ENCODE measurements around the gene LCE1F.

The LCE1F gene, protein sequence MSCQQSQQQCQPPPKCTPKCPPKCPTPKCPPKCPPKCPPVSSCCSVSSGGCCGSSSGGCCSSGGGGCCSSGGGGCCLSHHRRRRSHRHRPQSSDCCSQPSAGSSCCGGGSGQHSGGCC

DNA sequence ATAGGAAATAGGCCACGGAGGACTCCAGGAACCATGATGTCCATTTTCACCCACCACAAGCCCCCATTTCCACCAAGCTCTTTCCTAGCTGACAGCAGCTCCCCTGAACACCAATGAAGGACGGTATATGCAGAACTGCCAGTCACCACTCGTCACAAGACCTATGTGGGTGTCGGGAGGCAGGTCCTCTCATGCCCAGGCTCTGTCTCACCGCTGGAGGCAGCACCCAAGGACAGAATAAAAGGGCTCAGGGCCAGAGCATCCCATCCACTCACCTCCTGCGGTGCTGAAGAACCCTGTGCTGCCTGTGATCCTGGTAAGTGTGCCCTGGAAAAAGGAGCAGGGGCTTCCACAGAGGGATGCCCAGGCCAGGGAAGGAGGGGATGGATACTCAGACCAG, at the start of gene LCE1F:
TSS of gene LCE1F (plus strand) at position 266 of the 400 bp plus-strand sequence. CDS start 1,232 bp downstream, outside the sequence.
- DNase-seq, result no peak

DNA sequence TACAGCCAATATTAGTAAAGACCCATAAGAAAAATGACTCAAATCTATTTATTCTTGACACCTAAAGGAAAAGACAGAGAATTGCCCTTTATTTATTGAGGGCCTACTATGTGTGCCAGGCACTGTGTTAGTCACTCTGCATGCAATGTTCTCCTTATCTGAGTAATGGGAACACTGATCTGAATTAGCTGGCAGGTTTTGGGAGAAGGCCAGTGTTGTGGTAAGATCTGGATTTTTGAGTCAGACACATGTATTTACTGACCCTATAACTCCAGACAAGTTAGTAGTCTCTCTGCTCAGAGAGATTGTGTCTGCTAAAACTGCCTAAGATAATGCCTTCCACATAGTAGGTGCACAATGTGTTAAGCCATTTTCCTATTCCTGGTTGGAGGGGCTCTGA, 49.7 kb upstream of the LCE1F start:
- DNase-seq, result no peak

DNA sequence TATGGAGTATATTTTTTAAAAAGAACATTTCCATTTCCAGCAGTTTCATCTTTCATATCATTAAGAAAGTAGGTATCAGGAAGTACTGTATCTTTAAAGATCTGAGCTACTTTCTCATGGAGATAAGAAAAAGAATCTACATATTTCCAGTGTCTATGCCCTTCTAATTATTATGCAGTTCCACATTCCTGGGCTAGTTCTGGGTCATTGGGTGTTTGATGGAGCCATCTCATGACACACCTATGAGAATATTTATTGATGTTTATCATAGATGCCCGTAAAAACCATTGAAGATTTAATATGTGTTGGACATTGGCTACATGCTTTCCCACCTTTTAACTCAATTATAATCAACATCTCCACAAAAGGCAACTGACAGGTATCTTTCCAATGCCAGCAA, 46.0 kb upstream of the LCE1F start:
- DNase-seq, result no peak

DNA sequence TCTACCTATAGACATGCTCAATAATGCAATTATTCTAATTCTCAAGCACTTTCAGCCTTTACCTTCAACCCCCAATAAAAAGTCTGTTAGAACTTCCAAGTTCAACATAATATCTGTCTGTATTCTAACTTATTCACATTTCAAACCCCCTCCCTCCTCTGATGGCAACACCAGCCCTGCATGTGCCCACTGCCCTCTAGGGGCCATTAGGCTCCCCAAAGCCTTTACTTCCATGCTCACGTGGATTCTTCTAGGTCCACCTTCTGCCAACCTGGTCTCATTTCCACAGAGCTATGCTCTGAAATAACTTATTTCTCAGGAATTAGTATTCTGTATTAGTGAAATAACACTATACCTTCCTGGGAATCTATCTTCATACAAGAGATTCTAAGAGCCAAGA, 39.3 kb upstream of the LCE1F start:
- no peak for DNase-seq

DNA sequence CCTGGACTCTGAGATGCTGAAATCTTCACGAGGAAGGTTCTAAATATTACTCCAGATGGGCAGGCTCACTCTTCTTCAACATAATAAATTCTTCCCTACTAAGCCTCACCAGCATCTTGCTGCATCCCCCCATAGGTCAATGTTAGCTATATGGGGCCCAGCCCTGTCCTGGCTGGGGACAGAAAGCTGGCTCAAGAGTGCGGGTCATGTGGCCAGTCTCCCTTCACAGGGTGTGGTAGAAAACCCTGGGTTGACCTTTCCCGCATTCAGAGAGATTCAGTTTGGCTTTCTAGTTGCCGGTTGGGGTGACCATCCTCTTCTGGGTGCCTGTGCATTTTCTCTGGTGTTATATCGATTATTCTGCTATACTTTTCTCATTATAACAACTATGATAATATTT, 36.9 kb upstream of the LCE1F start:
- no peak for DNase-seq

DNA sequence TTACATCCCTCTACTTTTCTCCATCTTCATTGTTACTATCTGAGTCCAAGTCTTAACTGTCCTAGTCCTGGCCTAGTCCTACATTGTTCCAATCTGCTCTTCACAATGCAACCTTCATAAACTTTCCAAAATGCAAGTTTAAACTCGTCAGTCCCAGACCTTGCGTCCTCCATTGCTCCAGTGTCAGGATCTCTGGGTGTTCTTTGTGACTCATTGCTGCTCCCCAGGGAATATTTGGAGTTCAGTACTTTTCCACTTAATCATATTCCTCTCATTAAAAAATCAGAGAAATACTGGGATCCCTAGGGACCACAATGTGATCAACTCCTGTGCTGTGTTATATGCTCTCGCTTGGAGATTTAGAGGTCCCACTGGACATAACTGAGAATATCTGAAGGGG, 35.1 kb upstream of the LCE1F start:
- DNase-seq, result no peak

DNA sequence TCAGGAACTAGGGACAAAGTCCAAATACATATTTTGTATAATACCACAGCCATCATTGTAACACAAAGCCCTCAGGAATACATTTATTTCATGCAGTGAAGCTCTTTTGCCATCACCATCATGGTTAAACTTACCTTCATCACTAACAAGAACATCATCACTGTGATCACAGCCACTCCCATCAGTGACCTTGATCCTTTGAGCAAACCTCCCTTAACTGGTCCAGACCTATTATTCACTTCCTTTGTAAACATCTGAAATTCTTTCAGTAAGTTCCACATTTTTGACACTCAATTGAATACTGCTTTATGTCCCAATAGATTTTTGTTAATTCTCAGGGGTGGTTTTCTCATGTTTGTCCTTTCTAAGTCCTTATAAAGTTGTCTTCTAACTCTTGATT, 33.3 kb upstream of the LCE1F start:
- no peak for DNase-seq

DNA sequence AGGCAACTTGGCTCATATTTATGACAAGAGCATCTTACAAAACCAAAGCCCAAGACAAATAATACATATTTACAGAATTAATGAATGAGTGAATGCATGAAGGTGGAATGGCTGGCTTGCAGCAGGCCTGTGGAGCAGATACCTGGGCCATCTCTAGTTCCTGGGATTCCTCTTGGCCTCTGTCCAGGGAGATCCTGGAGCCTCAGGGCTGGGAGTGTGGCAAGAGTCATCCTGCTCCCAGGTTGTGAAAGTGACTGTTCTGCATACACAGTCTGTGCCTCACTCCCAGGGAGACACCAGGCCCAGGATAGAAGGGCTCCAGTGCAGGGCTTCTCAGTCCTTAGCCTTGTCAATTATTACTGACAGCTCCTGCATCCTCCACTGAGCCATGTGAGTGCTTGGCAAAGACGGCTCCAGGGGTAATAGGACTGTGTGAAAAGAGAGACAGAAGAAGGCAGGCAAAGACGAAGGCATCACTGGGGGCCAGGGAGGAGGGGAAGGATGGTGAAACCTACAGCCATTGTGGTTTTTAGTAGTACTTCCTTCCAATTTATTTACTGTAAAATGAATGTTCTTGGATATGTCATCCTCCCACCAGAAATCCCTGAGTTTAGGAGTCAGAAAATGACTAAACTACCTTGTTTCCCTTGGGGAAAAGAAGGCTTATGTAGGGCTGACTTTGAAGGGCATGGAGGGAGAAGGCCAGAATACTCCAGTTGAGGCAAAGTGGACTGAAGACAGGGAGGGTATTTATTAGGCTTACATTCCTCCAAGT, 31.4 kb upstream of the LCE1F start:
- DNase-seq, result no peak

DNA sequence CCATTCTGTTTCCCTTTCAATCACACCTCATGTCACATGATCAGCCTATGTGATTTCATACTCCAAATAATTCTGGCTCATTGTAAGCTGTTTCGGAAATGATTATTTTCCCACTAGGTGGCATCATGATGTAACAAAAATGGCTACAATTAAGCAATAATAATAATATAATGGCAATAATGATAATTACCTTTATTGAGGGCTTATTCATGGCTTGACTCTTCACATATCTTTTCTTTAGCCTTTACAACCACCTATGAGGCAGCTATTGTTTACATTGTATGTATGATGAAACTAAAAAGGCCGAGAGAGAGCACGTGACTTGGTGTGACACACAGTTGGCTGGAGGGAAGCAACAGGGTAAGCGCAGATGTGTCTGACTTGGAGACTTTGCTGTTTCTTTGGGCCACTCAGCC, 29.6 kb upstream of the LCE1F start:
- no peak for DNase-seq

DNA sequence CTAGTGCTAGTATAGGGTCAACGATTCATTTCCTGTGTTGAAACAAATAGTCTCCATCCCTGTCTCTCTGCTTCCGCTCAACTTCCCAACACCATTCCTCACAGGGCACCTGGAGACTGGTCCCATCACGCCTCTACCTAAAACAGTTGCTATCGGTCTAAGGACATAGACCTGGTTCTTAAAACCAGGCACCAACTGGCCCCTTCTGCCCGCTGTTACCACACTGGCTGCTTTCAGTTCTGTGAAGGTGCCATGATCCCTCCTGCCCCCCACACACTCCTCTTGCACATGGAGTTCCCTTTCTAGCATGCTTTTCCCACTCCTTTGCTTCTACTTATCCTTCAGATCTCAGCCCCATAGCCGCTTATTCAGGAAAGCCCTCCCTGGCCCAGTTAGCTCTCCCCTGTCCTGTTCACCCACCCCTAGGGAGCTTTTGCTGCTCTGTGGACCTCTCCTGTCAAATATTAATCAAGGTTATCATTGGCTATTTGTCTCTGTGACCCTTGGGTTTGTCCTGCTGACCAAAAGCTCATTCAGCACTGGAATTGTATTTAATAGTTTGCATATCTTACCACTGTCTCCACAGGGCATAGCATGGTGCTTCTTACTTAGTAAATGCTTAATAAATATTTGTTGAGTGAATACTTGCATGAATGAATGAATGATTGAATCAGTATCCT, 29.0 kb upstream of the LCE1F start:
- no peak for DNase-seq

DNA sequence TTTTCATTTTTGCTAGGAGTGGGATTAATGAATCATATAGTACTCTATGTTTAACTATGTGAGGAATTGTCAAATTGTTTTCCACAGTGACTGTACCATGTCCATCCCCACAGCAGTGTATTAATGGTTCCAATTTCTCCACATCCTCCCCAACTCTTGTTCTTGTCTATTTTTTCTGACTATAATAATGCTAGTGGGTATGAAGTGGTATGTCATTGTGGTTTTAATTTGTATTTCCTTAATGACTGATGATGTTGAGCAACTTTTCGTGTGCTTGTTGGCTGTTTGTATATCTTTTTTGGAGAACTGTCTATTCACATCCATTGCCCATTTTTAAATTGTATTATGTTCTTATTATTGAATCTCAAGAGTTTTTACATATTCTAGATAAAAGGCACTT, 27.1 kb upstream of the LCE1F start:
- no peak for DNase-seq

DNA sequence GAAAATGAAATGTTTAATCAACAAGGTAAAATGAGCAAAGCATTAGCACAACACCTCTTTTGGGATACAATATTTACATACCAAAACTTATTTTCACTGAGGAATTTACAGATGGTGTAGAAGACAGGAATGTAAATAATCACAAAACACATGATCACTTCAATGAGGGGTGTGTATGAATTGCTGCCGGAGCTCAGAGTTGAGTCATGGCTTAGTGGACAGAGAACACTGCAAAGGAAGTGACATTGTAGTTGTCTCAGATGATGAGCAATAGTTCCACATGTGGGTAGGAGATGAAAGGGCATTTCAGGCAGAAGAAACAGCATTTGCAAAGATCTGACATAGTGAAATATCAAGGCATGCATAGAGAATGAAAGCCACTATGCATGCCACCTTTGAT, 22.7 kb upstream of the LCE1F start:
- DNase-seq, result no peak

DNA sequence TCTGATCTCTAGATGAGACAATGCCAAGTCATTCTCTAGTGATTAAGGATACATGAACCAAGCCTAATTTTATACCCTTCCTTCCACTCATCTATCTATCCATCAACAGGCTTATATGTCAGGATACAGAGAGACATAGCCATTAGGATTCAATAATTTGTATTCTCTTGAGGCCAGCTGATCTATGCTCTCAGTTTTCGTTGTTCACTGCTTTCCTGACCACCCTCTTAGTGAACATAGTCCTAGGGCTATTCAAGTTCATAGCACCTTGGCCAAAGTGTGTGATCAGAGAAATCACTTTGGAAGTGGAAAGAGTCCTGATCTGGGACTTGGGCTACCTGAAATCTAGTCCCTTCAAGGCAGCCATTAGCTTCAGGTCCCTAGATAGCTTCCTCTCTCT, 21.4 kb upstream of the LCE1F start:
- no peak for DNase-seq

DNA sequence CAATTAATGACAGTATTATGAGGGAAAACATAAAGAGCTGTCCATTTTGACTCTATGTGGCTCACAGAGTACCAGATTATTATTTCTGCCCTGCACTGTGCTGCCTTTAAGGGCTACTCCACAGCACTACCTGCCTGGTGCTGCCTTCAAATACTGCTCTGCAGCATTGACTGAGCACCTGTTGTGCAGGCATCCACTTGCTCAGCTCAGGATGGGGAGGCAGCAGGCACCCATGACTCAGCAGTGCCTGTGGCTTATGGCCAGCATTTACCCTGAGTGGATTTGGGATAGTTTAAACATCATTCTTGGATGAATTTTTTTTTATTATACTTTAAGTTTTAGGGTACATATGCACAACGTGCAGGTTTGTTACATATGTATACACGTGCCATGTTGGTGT, 18.1 kb upstream of the LCE1F start:
- DNase-seq, result no peak

DNA sequence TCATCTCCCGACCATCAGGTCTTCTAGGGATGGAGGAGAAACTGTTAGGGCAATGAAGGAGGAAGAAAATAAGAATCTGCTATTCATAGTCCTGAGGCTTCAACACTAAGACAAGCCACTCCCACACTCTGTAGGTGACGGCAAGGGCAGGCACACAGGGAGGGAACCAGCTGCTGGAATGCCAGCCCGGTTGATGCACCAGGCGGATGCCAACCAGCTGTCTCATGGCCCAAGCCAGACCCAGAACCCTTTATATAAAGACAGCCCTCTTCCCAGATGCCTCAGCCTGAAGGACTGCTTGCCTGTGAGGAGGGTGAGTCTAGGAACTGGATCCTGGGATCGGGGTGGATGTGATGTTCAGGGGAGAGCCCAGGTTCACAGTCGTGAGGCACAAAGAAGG, 17.2 kb upstream of the LCE1F start, which contains the start of gene KPRP:
TSS of gene KPRP (plus strand) at position 279 of the 400 bp plus-strand sequence. CDS start 1,564 bp downstream, outside the sequence.
- no peak for DNase-seq

DNA sequence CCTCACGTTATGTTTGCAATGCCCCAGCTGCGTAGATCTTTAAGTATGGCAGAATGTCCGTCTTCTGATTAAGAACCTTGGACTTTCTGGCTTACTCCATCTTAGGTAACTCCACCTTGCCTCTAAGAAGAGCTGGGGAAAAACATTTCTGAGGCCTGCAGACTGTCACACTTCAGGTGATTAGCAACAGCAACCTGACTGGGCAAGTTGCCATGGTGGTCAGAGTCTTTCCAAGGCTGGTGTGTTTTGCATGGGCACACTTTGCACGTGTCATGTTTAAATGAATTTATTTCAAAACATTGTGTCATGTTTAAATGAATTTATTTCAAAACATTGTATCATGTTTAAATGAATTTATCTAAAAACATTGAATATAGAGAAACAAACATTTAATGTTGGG, 16.3 kb upstream of the LCE1F start:
- DNase-seq, result no peak

DNA sequence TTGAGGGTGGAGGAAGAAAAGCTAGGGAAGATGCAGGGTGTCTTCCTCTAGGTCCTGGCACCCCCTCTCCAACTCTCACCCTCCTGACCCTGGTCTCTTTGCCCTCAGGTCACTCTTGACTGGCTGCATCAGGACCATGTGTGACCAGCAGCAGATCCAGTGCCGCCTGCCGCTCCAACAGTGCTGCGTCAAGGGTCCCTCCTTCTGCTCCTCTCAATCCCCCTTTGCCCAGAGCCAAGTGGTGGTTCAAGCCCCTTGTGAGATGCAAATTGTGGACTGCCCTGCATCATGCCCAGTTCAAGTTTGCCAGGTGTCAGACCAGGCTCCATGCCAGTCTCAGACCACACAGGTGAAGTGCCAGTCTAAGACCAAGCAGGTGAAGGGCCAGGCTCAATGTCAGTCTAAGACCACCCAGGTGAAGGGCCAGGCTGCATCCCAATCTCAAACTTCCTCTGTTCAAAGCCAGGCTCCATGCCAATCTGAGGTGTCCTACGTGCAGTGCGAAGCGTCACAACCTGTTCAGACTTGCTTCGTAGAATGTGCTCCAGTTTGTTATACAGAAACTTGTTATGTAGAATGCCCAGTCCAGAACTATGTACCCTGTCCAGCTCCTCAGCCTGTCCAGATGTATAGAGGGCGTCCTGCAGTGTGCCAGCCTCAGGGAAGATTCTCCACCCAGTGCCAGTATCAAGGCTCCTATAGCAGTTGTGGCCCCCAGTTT, 15.3 kb upstream of the LCE1F start:
- DNase-seq, result no peak

DNA sequence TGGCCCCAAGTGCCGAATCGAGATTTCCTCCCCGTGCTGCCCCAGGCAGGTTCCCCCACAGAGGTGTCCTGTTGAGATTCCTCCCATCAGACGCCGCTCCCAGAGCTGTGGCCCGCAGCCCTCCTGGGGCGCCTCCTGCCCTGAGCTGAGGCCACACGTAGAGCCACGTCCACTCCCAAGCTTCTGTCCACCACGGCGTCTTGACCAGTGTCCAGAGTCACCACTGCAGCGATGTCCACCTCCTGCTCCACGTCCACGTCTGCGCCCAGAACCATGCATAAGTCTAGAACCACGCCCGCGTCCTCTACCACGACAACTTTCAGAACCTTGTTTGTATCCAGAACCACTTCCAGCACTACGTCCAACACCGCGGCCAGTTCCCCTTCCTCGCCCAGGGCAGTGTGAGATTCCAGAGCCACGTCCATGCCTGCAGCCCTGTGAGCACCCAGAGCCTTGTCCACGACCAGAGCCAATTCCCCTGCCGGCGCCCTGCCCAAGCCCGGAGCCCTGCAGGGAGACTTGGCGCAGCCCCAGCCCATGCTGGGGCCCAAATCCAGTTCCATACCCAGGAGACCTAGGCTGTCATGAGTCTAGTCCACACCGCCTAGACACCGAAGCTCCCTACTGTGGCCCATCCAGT, 14.3 kb upstream of the LCE1F start:
- no peak for DNase-seq

DNA sequence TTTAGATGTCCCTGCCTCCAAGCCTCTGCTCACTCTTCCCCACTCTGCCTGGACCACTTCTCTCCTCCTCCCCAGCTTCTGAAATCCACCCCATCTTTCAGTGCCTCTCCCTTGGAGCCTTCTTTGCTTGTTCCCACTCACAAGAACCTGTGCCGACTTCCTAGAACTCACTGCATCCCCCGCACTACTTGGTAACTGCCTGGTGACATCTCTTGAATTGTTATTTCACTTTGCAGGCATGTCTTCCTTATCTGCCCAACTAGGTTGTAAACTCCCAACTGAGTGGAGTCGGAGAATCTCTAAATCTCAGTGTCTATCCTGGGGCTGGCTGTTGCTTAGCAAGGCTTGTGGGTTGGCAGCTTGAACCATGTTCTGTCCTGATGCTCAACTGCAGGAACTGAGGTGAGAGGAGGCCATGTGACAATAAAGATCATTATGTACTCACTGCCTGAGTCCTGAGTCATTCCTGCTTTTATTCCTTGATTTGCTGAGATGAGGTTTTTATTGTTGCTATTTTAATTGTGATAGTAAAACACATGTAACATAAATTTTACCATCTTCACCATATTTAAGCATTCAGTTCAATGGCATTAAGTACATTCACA, 13.2 kb upstream of the LCE1F start:
- DNase-seq, result no peak

DNA sequence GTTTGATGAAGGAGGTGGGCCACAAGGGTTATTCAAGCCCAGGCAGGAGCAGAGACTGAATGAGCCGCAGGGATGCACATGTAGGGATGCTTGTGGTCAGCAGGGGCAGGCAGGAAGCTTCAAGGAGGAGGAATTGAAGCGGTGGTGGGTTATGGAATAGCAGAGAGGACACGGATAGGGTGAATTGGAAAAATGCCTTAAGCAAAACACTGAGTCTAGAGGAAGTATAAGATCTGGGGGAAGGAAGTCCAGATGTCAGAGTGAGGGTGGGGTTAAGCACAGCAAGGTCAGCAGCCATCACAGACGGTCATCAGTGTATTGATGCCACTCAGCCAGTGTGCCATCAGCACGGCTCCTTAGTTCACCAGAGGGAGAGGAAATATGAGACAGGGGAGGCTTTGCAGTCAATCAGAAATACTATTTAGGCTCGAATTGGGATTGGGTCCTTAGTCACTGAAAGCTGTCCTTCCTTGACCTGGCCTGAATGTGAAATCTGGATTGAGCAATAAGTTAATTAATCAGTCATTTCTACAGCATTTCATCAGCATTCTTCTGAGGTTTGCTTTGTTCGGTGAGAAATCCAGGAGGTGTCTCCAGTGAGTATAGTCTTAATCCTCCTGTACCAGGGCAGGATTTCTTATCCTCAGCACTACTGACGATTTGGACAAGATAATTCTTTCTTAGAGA, 6.0 kb upstream of the LCE1F start:
- DNase-seq, result no peak

DNA sequence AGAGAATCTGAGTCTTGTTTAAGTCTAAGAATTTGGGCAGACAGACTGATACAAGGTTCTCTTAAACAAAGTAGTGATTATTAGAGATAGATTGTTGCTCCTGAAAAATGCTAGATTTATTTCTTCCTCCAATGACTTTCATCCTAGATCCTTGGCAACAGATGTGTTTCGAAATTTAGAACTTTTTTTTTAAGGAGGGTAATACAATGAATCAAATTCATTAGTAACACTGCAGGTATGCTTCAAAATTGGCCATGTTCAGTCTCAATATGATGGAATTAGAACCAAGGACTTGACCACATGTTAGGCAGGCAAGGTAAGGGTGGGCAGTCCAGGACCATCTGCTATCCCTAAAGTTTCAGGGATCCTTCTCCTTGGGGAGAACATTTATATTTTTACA, 4.5 kb upstream of the LCE1F start:
- DNase-seq, result no peak

DNA sequence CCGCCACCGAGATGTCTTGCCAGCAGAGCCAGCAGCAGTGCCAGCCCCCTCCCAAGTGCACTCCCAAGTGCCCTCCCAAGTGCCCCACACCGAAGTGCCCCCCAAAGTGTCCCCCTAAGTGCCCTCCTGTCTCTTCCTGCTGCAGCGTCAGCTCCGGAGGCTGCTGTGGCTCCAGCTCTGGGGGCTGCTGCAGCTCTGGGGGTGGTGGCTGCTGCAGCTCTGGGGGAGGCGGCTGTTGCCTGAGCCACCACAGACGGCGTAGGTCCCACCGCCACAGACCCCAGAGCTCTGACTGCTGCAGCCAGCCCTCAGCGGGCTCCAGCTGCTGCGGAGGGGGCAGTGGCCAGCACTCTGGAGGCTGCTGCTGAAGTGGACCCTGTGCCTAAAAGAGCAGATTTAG, 1.4 kb downstream of the LCE1F start:
- no peak for DNase-seq

All from NCI-H2029 (cell line).